HG03439 (cell line): ENCODE results near the gene TBCD.

Source experiments
- ATAC-seq: cut with Tn5 transposase; IDR thresholded peaks from one replicate; pipeline ENCODE4 v1.9.1; 2021; ENCODE audit warnings: mild to moderate bottlenecking, moderate library complexity; ENCODE audit not compliant: unreplicated experiment

Gene TBCD

DNA sequence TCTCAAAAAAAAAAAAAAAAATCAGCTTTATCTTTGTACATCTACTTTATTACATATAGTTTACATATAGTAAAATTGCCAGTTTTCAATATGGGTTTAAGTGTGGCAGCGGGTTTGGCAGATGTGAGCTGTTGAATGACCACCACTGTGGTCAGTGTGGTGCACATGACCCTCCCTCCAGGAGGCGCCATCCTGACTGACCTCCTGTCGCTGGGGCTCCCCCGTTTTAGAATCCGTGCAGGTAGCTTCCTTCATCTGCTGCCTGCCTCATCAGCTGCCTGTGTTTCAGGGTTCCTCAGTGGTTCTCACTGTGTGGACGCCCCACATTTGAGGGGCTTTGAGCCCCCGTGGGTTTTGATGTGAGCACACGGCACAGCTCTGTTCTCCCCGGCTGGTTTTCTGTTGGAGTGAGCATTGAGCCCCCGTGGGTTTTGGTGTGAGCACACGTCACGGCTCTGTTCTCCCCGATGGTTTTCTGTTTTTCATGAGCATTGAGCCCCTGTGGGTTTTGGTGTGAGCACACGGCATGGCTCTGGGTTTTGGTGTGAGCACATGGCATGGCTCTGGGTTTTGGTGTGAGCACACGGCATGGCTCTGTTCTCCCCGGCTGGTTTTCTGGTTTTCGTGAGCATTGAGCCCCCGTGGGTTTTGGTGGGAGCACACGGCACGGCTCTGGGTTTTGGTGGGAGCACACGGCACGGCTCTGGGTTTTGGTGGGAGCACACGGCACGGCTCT, 145.8 kb downstream of the TBCD start:
- no peak for ATAC-seq

- no peak for ATAC-seq
Observed at GRCh38 chr17:82898976-82899514, 147.2 kb downstream of the TBCD start.

DNA sequence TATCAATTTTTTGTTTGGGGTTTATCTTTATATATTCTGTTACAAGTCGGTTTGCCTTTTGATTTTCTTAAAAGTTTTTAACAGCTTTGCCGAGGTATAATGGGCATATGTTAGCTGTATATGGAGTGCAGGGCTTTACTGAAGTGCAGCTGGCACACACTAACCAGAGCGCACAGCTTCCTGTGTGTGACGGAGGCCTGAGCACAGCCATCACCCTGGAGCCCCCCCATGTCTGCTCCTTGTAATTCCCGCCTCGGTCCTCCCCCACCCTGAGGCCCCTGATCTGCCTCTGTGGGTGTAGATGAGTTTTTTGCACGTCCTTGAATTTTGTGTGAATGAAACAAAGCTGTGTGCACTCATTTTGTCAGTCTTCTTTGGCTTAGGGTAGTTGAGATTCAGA, 148.1 kb downstream of the TBCD start:
- ATAC-seq, result no peak

- ATAC-seq, result no peak
Observed at GRCh38 chr17:82900741-82901140, 148.9 kb downstream of the TBCD start.

- no peak for ATAC-seq
Observed at GRCh38 chr17:82901356-82901755, 149.5 kb downstream of the TBCD start.

DNA sequence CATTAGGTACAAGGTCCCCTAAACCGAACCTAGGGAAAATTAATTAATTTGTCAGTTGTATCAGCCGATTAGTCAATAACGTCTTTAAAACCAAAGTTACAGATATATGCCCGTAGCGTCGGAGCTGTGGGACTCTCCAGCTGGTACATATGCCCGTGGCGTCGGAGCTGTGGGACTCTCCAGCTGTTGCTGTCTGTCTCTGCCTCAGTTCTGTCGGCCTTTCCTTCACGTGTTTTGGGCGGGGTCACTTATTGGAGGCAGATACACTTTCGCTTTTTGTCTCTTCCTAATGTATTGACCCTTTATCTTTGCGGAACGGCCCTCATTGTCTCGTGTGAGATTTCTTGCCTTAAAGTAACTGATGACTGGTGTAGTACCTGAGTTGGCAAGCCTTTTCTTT, 150.0 kb downstream of the TBCD start:
- ATAC-seq, result no peak

DNA sequence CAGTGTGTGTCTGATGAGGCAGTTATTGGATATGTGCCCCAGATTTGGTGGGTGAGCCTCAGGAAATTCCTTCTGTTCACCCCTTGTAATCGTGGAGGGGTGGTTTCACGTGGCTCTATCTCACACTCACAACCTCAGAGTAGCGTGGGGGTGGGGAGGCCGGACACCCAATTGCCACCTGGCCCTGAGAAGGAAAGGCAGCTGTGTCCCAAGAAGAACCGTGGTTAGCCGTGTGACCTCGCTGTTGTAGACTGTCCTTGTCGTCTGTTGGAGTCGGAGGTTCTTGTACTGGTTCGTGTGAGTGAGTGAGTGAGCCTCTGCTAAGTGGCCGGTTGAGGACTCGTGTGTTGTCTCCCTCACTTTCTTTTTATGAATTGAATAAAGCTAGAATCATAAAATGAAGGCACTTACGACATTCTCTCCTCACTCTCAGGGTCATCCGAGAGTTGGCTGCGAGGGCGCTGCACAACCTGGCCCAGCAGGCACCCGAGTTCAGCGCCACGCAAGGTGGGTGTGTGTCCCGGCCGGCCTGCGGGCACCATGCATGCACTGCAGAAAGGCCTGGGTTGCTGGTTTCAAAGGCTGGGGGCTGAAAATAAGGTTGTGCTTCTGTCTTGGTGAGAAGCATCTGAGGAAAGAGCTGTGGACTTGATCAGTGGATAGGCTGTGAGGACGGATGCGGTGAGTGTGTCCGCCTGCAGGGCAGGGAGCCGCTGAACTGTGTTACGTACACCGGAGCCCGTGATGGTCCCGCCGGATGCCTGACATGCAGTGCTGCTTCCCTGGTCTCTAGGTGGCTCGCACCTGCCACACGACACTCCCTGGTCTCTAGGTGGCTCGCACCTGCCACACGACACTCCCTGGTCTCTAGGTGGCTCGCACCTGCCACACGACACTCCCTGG, 151.4 kb downstream of the TBCD start:
- no peak for ATAC-seq

DNA sequence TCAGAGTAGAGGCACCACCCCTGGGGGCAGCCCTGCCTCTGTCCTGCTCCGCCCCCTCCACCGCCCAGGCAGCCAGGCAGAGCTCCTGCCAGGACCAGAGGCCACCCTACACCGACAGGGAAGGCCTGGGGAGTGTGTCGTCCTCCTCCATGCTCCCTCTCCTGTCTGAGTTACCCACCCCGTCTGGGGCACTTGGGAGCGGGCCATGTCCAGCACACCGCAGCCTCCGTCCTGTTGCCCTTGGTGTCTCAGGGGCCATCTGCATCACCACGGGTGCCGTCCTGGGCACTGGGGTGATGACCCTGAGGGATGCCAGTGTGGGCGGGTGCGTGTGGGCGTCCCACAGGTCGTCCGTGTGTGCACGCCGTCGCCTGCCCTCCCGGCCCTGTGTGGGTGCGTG, 153.3 kb downstream of the TBCD start:
- ATAC-seq, result no peak

GRCh38 chr17:82907797-82908542, 156.1 kb downstream of the TBCD start:
- ATAC-seq, result no peak

GRCh38 chr17:82908543-82909160, 156.8 kb downstream of the TBCD start:
- ATAC-seq, result no peak

GRCh38 chr17:82909322-82909904, 157.5 kb downstream of the TBCD start:
- ATAC-seq, result no peak

DNA sequence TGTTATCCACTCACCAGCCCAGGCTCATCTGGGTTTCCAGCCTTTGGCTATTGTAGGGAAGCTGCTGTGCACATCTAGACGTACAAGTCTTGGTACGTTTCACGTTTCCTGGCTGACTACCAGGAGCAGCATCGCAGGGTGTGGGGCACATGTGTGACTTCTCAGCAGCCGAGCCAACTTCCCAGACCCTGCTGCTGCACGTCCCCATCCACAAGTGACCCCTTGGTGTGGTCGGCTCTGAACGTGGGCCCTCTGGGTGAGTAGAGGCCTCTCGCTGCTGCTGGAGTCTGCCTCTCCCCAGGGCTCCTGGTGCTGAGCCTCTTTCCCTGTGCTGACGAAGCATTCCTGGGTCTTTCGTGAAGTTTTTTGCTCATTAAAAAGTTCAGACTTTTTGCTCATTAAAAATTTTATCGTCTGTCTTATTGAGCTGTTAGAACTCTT, 158.2 kb downstream of the TBCD start:
- no peak for ATAC-seq

- no peak for ATAC-seq
Observed at GRCh38 chr17:82910770-82911169, 158.9 kb downstream of the TBCD start.

DNA sequence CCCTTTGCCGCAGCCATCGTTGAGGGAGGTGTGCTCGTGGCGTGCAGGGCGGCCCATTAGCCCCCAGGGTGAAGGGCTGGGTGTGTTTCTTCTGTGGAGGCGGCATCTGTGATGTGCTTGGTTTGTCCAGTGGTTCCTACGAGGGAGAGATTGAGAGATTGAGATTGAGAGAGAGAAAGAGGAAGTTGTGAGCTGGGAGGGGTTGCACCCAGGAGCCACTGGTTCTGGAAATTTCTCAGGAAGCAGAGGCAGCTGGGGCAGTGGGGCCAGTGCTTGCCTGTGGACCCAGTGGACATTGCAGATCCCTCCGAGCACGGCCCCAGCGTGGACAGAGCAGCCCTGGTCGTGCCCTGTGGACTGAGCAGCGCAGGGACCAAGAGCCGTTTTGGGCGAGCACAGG, 160.0 kb downstream of the TBCD start:
- ATAC-seq, result no peak

DNA sequence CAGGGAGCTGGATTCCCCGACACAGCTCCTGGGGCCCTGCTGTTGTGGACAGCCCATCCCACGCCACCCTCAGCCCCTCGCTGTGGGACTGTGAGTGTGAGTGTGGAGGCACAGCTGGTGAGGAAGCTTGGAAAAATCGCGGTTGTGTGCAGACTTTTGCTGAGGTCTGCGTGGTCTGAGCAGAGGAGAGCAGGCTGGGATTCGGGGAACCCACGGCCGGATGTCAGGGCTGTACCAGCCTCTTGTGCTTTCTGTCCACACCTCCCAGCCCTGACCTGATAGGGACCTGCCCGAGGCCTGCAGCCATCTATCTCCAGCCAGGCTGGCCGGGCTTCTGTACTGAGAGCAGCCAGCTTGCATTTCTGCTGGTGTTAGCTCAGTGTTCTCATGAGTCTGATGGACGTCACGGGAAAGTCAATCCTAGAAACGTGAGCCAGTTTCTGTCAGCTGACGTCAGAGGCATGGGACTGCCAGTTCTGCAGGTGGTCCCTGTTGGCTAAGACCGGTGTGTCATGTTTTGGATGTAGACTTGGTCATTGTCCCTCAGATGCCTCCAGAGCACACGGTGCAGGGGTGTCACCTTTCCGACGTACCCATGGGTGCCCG, 160.7 kb downstream of the TBCD start:
- no peak for ATAC-seq

DNA sequence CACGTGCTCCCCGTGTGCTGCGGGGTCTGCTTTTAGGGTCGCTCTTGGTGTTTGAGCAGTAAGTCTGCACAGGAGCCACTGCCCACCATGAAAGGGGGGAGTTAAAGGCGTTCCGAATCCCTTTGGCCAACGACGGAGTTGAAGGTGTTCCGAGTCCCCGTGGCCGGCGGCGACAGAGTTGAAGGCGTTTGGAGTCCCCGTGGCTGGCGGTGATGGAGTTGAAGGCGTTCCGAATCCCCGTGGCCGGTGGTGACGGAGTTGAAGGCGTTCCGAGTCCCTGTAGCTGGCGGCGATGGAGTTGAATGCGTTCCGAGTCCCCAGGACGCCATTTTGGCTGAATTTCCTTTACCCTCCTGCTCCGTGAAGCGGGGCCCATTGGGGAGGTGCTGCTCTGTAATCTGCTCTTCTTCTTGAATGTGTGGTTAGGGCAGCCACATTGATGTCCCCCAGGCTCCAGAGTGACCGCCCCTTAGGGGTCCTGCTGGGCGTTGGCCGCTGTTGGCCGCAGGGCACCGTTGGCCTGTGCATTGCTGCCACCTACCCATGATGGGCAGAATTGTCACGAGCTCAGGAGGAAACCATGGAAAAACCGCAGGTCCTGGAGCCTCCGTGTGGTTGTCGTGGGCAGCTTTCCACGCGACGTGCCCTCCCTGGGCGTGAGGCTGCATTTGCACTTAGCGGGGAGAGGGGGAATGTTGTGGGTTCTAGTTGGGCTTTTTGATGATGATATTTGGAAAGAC, 161.6 kb downstream of the TBCD start:
- ATAC-seq, result no peak

GRCh38 chr17:82914375-82914774, 162.5 kb downstream of the TBCD start:
- no peak for ATAC-seq

DNA sequence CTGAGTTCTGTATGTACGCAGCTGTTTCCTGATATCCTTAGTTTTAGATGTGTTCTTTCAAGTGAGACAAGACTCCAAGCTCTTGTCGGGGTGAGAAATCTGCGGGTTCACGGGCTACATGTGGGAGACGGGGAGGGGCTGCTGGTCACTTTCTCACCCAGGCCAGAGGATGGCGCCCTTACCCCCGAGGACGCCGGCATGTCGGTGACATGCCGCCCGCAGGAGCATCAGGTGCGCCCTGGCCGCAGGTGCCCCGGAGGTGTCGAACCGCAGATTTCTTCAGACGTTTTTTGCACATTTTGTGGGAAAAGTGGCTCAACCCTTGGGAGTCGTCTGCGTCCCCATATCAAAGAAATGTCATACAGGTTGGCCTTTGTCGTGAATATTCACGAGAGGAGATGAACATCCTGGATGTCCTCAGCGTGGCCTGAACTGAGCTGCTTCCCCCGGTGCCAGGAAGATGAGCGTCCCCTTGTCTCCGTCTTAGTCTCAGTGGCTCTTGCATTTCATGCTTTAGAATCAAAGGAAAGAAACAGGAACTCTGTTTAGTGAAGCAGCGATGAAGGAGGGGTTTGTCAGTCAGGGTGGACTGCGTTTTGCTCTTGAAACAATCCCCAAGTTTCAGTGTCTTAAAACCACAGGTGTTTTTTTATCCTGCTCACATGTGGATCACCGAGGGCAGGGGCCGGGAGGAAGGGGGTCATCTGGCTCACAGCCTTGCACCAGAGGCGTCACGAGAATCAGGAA, 163.3 kb downstream of the TBCD start:
- ATAC-seq, result no peak

DNA sequence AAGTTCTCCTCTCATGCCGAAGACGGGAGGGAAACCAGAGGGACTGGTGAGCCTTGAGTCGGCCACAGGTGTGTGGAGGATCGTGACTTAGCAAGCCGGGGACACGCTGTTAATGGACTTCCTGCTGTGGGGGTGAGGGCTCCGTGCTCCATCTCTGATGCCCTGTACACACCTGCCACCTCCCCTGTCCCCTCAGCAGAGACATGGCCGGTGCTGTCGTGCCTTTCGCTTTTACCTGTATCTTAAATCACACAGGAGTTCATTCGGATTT, 163.8 kb downstream of the TBCD start:
- no peak for ATAC-seq
